Measurements from ENCODE around the gene C1GALT1. TPM values are rescaled to one million over a fixed set of nuclear protein-coding genes. Genes with fewer than 3 reads are reported as not detected.

C1GALT1 gene
- polyA plus RNA-seq, 1 donor (not counting 4 experiments of a cell fraction or from before 2014, with no cell fraction given) = 44.3 TPM

DNA sequence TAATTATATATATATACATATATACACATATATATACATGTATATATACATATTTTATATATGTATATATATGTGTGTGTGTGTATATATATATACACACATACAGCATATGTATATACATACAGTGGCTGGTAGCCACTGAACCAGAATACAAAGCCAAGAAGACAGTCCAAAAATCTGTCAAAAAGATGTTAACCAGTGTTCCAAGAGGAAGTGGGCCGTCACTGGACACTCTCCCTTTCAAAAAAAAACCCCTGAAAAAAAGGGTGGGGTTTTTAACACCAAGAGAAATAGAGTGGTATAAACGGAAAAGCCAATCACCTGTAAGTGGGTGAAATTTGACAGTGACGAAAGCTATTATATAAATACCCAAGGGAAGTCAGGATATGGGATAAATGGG is 31.1 kb upstream of the C1GALT1 start:
- DNase-seq (ENCODE audit: low read depth, low spot score) = no peak
- no peak for FAIRE-seq
- dilution Hi-C loops (cut with MboI; ENCODE audit: extremely low pct_ligation_motif_present, low sequenced_read_pairs) = no loop called here

DNA sequence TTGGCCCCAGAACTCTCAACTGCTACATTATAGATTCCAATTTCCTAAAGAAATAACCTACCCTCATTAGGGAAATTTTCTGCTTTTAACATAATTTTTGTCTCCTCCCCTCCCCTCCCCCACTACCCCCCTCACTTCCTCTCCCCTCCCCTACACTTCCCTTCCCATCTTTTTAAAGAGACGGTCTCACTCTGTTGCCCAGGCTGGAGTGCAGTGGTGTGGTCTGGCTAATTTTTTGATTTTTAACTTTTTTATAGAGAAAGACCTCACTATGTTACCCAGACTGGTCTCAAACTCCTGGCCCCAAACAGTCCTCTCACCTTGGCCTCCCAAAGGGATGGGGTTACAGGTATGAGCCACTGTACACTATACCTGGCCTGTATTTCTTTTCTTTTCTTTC is 30.5 kb upstream of the C1GALT1 start:
- Histone ChIP-seq H3K27me3 (ENCODE audit: control insufficient read depth, extremely low read depth, insufficient read depth, low read length) (no peaks in the 10 kb centered on the region), H3K4me3 (ENCODE audit: control insufficient read depth in 2 of 3, extremely low read depth in 1 of 3, insufficient read depth in 2 of 3, low read depth in 1 of 3, low read length in 3 of 3) (no peak overlapping the region), H4K20me1 (ENCODE audit: control insufficient read depth, extremely low read depth, insufficient read depth, low read length) (no peaks in the 10 kb centered on the region), H3K4me1 (ENCODE audit: control insufficient read depth, extremely low read depth, insufficient read depth, low read length) (peaks cover 4% of the 10 kb centered on the region), H3K4me2 (ENCODE audit: control insufficient read depth, extremely low read depth, insufficient read depth, low read depth, low read length) (no peak overlapping the region), H3K79me2 (ENCODE audit: control insufficient read depth, insufficient read depth, low read length) (no peaks in the 10 kb centered on the region), H3K9me1 (ENCODE audit: control insufficient read depth, extremely low read depth, insufficient read depth, low read length) (no peaks in the 10 kb centered on the region), H3K9ac (ENCODE audit: control insufficient read depth, extremely low read depth, insufficient read depth, low read length) (no peak overlapping the region), H3K9me3 (ENCODE audit: control insufficient read depth, low read depth, low read length) (no peaks in the 10 kb centered on the region), H2AFZ (ENCODE audit: control insufficient read depth, low read length) (no peak overlapping the region), H3K36me3 (ENCODE audit: control insufficient read depth in 2 of 2, extremely low read depth in 1 of 2, insufficient read depth in 2 of 2, low read length in 2 of 2) (no peaks in the 10 kb centered on the region), H3K27ac (ENCODE audit: control insufficient read depth, insufficient read depth, low read length) (no peak overlapping the region)
- dilution Hi-C loops (cut with MboI; ENCODE audit: extremely low pct_ligation_motif_present, low sequenced_read_pairs) = no loop called here
- no peak for DNase-seq (ENCODE audit: low read depth, low spot score)
- no peak for TF ChIP-seq EZH2 (IDR thresholded peaks at IDR 0.05; ENCODE audit: low read length)
- TF ChIP-seq, protein P1, sequence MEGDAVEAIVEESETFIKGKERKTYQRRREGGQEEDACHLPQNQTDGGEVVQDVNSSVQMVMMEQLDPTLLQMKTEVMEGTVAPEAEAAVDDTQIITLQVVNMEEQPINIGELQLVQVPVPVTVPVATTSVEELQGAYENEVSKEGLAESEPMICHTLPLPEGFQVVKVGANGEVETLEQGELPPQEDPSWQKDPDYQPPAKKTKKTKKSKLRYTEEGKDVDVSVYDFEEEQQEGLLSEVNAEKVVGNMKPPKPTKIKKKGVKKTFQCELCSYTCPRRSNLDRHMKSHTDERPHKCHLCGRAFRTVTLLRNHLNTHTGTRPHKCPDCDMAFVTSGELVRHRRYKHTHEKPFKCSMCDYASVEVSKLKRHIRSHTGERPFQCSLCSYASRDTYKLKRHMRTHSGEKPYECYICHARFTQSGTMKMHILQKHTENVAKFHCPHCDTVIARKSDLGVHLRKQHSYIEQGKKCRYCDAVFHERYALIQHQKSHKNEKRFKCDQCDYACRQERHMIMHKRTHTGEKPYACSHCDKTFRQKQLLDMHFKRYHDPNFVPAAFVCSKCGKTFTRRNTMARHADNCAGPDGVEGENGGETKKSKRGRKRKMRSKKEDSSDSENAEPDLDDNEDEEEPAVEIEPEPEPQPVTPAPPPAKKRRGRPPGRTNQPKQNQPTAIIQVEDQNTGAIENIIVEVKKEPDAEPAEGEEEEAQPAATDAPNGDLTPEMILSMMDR (optimal IDR thresholded peaks at IDR 0.05 in 1 of 3, IDR thresholded peaks at IDR 0.05 in 1 of 3, conservative IDR thresholded peaks at IDR 0.05 in 1 of 3; ENCODE audit: extremely low read depth in 1 of 3, insufficient read depth in 2 of 3, low read length in 3 of 3) = no peak
- FAIRE-seq = no peak

More for the DNA sequence above, 31.1 kb upstream of the C1GALT1 start:
- no peaks in the 10 kb centered on the region for H4K20me1 ChIP-seq (ENCODE audit: control insufficient read depth, extremely low read depth, insufficient read depth, low read length)
- no peak overlapping the region for H3K4me2 ChIP-seq (ENCODE audit: control insufficient read depth, extremely low read depth, insufficient read depth, low read depth, low read length)
- H3K27me3 ChIP-seq (ENCODE audit: control insufficient read depth, extremely low read depth, insufficient read depth, low read length) = no peaks in the 10 kb centered on the region
- H3K9me1 ChIP-seq (ENCODE audit: control insufficient read depth, extremely low read depth, insufficient read depth, low read length) = no peaks in the 10 kb centered on the region
- no peak overlapping the region for H3K4me3 ChIP-seq (ENCODE audit: control insufficient read depth in 2 of 3, extremely low read depth in 1 of 3, insufficient read depth in 2 of 3, low read depth in 1 of 3, low read length in 3 of 3)
- H3K9me3 ChIP-seq (ENCODE audit: control insufficient read depth, low read depth, low read length) = no peaks in the 10 kb centered on the region
- H3K79me2 ChIP-seq (ENCODE audit: control insufficient read depth, insufficient read depth, low read length) = no peaks in the 10 kb centered on the region
- H3K36me3 ChIP-seq (ENCODE audit: control insufficient read depth in 2 of 2, extremely low read depth in 1 of 2, insufficient read depth in 2 of 2, low read length in 2 of 2) = no peaks in the 10 kb centered on the region
- H2AFZ ChIP-seq (ENCODE audit: control insufficient read depth, low read length) = no peak overlapping the region
- no peak overlapping the region for H3K9ac ChIP-seq (ENCODE audit: control insufficient read depth, extremely low read depth, insufficient read depth, low read length)
- H3K4me1 ChIP-seq (ENCODE audit: control insufficient read depth, extremely low read depth, insufficient read depth, low read length) = no peaks in the 10 kb centered on the region
- TF ChIP-seq EZH2 (IDR thresholded peaks at IDR 0.05; ENCODE audit: low read length) = no peak
- TF ChIP-seq, protein P1 (optimal IDR thresholded peaks at IDR 0.05 in 1 of 3, IDR thresholded peaks at IDR 0.05 in 1 of 3, conservative IDR thresholded peaks at IDR 0.05 in 1 of 3; ENCODE audit: extremely low read depth in 1 of 3, insufficient read depth in 2 of 3, low read length in 3 of 3) = no peak
- H3K27ac ChIP-seq (ENCODE audit: control insufficient read depth, insufficient read depth, low read length) = no peak overlapping the region

Measured in keratinocyte (primary cell).